GM10266 (cell line): ENCODE measurements around the gene CPA2.

Experiments used
- DNase-seq: peaks from one replicate; pipeline ENCODE4 v3.0.0; 2012; ENCODE audit errors: extremely low spot score
- CTCF ChIP-seq: IDR thresholded peaks from 2 replicates; pipeline ENCODE4 v1.5.1; 2012; ENCODE audit warnings: mild to moderate bottlenecking, low read depth; ENCODE audit not compliant: control insufficient read depth, insufficient read depth; ENCODE audit errors: missing control alignments

The CPA2 gene

GRCh38 chr7:130296221-130296951, 29.7 kb downstream of the CPA2 start:
- no peak for TF ChIP-seq CTCF
- DNase-seq, result no peak

DNA sequence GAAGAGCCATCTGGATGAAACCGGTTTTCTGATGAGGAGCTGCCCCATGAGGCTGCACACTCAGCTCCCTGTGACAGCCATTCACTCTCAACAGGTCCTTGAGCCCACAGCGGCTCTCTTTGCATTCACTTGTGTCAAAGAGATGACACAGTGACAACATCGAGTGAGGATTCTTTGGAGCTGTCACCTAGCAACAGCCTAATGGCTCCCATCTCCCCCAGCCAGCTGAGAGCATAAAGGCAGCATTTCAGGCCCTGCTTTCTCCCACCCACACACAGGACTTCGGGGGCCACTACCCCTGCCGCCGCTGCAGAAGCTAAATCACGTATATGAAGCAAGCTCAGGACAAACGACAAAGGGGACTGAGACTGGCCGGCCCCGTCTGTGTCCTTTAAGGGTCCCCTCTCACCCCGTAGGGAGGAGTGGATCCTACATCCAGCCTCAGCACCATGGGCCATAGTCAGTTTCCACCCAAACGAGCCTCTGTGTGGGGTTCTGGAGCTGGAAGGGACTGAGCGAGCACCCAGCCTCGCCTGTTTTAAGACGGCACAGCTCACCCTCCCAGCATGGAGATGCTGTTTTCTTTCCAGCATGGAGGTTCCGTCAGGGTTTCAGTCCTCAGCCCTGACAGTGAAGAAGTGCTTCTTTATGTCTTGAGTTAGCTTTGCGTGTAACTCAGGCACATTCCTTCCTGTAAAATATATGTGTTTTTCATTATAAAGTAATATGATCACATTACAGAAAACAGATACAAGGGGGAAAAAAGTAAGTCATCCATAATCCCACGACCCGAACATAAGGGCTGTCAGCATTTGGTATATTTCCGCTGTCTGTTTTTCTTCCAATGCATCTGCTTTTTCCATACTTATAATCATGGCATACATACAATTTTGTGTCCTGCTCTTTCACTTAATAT, 31.2 kb downstream of the CPA2 start:
- no peak for DNase-seq
- TF ChIP-seq CTCF, result no peak

- no peak for TF ChIP-seq CTCF
- no peak for DNase-seq
Observed at GRCh38 chr7:130298544-130299326, 32.1 kb downstream of the CPA2 start.

DNA sequence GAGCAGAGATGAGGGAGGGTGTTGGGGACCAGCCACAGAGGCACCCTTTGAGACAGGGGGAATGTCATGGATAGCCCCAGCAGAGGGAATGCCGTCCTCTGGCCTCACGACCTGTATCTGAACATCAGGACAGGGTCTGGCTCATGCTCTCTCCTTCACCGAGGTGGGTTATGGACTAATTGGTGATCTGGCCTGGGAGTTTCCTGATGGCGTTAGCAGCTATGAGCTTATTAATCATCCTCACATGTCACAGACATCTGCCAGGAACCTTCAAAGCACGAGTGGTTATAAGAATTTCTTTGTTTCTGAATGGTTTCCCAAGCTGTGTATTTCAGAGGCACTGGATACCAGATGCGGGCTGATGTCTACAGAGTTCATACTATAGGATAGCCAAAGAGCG, 33.2 kb downstream of the CPA2 start:
- no peak for TF ChIP-seq CTCF
- DNase-seq, result no peak

DNA sequence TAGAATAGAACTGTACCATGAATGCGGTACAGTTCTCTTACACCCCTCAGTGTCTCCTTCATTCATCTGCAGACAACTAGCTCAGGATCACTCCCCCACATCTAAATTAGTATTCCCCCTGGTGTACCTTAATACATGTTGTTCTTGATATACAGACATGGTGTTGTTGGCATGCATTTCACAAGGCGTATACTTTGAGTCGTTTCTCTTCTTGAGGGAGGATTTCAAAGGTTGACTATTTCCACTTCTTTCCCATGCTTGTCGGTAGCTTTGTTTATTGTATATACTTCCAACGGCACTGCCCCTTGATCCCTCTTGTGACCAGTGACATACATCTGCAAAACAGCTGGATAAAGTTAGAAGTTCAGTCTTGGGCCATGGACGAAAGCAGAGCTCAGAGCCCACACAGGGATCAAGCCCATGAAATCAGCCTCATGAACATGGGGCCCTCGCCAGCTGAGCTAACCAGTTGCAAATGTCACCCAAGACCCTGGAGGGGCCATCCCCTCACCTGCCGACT, 34.9 kb downstream of the CPA2 start:
- no peak for TF ChIP-seq CTCF
- no peak for DNase-seq

- no peak for DNase-seq
- no peak for TF ChIP-seq CTCF
Observed at GRCh38 chr7:130302649-130303048, 36.0 kb downstream of the CPA2 start.

GRCh38 chr7:130303127-130303526, 36.5 kb downstream of the CPA2 start:
- no peak for DNase-seq
- no peak for TF ChIP-seq CTCF
